ENCODE measurements around the gene VPS54. TPM values are rescaled to one million over a fixed set of nuclear protein-coding genes. Genes with fewer than 3 reads are reported as not detected.
A peak's percentile ranks its signal among the peaks of the same experiment; 100 is the strongest.

VPS54 gene
- total RNA-seq, 1 experiment from 2014 or later: 14.6 TPM

DNA sequence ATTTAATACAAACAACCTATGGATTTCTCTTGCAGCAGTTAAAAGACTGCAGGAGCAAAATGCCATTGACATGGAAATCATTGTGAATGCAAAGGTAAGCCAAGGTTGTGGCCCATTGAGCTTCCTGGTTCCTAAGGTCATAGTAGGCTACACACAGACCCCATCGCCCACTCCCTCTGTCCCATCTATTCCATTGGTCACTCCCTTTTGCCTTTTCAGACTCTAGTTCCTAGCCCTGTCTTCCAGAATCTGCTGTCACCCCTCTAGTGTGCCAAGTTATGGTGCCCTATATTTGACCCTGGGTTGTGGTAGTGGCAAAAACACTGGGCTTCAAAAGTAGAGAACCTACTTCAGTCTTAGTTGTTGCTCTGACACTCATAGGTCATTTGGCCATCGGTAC is 132.8 kb downstream of the VPS54 start:
- POLR2A ChIA-PET: no interaction called here
- Mint-ChIP-seq H3K36me3 (peaks cover 90% of the 10 kb centered on the region), H3K4me3 (no peak overlapping the region), H3K27ac (no peak overlapping the region), H3K4me1 (peaks cover 38% of the 10 kb centered on the region), H3K9me3 (no peaks in the 10 kb centered on the region), H3K27me3 (ENCODE audit: low read depth) (no peaks in the 10 kb centered on the region)
- ATAC-seq (no peak), DNase-seq (ENCODE audit: low spot score) (no peak)
- CTCF ChIA-PET: no interaction called here
- TF ChIP-seq NR1H2 (CRISPR knock-in tag; IDR thresholded peaks at IDR 0.05): no peak
- no peak for TF ChIP-seq ZNF281 (CRISPR knock-in tag; IDR thresholded peaks at IDR 0.05)
- no peak for TF ChIP-seq FOXP1 (CRISPR knock-in tag; IDR thresholded peaks at IDR 0.05; ENCODE audit: borderline replicate concordance)
- no peak for TF ChIP-seq ETV6 (CRISPR knock-in tag; IDR thresholded peaks at IDR 0.05)
- TF ChIP-seq TEAD1 (CRISPR knock-in tag; IDR thresholded peaks at IDR 0.05): no peak
- TF ChIP-seq E2F5 (CRISPR knock-in tag; IDR thresholded peaks at IDR 0.05): no peak

DNA sequence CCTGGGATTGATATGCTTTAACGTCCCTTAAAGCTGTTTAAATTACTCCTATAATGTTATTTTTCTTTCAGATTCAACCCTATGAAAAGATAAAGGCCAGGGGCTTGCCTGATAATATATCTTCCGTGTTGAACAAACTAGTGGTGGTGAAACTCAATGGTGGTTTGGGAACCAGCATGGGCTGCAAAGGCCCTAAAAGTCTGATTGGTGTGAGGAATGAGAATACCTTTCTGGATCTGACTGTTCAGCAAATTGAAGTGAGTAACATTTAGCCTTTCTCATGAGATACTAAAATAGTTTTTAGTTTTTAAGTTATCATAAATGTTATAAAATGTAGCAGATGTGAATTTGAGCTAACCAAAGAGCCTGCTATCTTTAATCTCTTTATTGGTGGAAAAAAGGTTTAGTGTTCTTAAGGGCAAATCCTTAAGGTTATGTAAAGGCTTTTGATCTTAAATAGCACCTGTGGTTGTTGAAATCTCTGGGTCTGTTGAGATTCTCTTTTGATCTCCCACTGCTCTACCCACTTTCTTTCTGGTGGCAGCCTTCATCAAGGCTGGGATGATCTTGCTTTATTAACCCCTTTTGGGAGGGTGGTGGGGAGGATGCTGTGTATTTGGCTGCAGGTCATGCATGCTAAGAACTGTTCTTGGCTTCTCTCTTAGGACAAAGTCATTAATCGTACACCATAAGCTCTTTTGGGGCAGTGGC is 136.7 kb downstream of the VPS54 start:
- Mint-ChIP-seq H3K4me1 (peaks cover 61% of the 10 kb centered on the region), H3K27ac (peak overlapping the region; percentile 92), H3K27me3 (ENCODE audit: low read depth) (no peaks in the 10 kb centered on the region), H3K9me3 (no peaks in the 10 kb centered on the region), H3K4me3 (no peak overlapping the region), H3K36me3 (peaks cover 73% of the 10 kb centered on the region)
- no peak for ATAC-seq
- CTCF ChIA-PET: no interaction called here
- no peak for DNase-seq (ENCODE audit: low spot score)
- POLR2A ChIA-PET: no interaction called here
- TF ChIP-seq ELF4 (CRISPR knock-in tag; IDR thresholded peaks at IDR 0.05; ENCODE audit: low read depth) (no peak), ZNF138 (CRISPR knock-in tag; conservative IDR thresholded peaks at IDR 0.05) (no peak), ESRRA (CRISPR knock-in tag; IDR thresholded peaks at IDR 0.05; ENCODE audit: borderline replicate concordance) (no peak), NFYB (CRISPR knock-in tag; conservative IDR thresholded peaks at IDR 0.05; ENCODE audit: low read depth) (no peak), MYBL2 (CRISPR knock-in tag; IDR thresholded peaks at IDR 0.05) (no peak), OVOL2 (CRISPR knock-in tag; IDR thresholded peaks at IDR 0.05; ENCODE audit: borderline replicate concordance) (no peak), ERG (CRISPR knock-in tag; IDR thresholded peaks at IDR 0.05) (no peak), GTF2I (CRISPR knock-in tag; conservative IDR thresholded peaks at IDR 0.05) (no peak), ATF1 (CRISPR knock-in tag; IDR thresholded peaks at IDR 0.05) (no peak), ZNF671 (CRISPR knock-in tag; IDR thresholded peaks at IDR 0.05) (no peak), JAZF1 (CRISPR knock-in tag; IDR thresholded peaks at IDR 0.05) (no peak), IRF2 (CRISPR knock-in tag; IDR thresholded peaks at IDR 0.05; ENCODE audit: borderline replicate concordance, low read depth) (no peak)
- TF ChIP-seq, protein P1, sequence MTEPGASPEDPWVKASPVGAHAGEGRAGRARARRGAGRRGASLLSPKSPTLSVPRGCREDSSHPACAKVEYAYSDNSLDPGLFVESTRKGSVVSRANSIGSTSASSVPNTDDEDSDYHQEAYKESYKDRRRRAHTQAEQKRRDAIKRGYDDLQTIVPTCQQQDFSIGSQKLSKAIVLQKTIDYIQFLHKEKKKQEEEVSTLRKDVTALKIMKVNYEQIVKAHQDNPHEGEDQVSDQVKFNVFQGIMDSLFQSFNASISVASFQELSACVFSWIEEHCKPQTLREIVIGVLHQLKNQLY (CRISPR knock-in tag; IDR thresholded peaks at IDR 0.05): no peak
- TF ChIP-seq, protein P2, sequence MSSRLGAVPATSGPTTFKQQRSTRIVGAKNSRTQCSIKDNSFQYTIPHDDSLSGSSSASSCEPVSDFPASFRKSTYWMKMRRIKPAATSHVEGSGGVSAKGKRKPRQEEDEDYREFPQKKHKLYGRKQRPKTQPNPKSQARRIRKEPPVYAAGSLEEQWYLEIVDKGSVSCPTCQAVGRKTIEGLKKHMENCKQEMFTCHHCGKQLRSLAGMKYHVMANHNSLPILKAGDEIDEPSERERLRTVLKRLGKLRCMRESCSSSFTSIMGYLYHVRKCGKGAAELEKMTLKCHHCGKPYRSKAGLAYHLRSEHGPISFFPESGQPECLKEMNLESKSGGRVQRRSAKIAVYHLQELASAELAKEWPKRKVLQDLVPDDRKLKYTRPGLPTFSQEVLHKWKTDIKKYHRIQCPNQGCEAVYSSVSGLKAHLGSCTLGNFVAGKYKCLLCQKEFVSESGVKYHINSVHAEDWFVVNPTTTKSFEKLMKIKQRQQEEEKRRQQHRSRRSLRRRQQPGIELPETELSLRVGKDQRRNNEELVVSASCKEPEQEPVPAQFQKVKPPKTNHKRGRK (CRISPR knock-in tag; IDR thresholded peaks at IDR 0.05; ENCODE audit: borderline replicate concordance): no peak
- TF ChIP-seq, protein P3, sequence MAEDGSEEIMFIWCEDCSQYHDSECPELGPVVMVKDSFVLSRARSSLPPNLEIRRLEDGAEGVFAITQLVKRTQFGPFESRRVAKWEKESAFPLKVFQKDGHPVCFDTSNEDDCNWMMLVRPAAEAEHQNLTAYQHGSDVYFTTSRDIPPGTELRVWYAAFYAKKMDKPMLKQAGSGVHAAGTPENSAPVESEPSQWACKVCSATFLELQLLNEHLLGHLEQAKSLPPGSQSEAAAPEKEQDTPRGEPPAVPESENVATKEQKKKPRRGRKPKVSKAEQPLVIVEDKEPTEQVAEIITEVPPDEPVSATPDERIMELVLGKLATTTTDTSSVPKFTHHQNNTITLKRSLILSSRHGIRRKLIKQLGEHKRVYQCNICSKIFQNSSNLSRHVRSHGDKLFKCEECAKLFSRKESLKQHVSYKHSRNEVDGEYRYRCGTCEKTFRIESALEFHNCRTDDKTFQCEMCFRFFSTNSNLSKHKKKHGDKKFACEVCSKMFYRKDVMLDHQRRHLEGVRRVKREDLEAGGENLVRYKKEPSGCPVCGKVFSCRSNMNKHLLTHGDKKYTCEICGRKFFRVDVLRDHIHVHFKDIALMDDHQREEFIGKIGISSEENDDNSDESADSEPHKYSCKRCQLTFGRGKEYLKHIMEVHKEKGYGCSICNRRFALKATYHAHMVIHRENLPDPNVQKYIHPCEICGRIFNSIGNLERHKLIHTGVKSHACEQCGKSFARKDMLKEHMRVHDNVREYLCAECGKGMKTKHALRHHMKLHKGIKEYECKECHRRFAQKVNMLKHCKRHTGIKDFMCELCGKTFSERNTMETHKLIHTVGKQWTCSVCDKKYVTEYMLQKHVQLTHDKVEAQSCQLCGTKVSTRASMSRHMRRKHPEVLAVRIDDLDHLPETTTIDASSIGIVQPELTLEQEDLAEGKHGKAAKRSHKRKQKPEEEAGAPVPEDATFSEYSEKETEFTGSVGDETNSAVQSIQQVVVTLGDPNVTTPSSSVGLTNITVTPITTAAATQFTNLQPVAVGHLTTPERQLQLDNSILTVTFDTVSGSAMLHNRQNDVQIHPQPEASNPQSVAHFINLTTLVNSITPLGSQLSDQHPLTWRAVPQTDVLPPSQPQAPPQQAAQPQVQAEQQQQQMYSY (CRISPR knock-in tag; IDR thresholded peaks at IDR 0.05): no peak

Measured in WTC11 (cell line).